Karpas-422 (cell line): ENCODE results near the gene NETO1. TPM values are rescaled to one million over a fixed set of nuclear protein-coding genes. Genes with fewer than 3 reads are reported as not detected.

ENCODE experiments used
- DNase-seq: peaks from one replicate; pipeline ENCODE4 v3.0.0-alpha.2; 2015
- H2AFZ ChIP-seq: fragments of 200-600 bp; sonication (generic); 2 replicates; pipeline ENCODE4 v1.6.1; 2014; ENCODE audit warnings: antibody characterized with exemption, low read length, mixed read lengths
- H3K27ac ChIP-seq: fragments of 200-600 bp; sonication (generic); 2 replicates; pipeline ENCODE4 v1.5.1; 2014; ENCODE audit warnings: mild to moderate bottlenecking, low read length, moderate library complexity
- H3K27me3 ChIP-seq: fragments of 200-600 bp; sonication (generic); 2 replicates; pipeline ENCODE4 v1.6.1; 2014; ENCODE audit warnings: low read length, mixed read lengths
- H3K36me3 ChIP-seq: fragments of 200-600 bp; sonication (generic); 2 replicates; pipeline ENCODE4 v1.6.1; 2014; ENCODE audit warnings: low read length, mixed read lengths; ENCODE audit not compliant: insufficient read depth
- H3K4me1 ChIP-seq: fragments of 200-600 bp; sonication (generic); 2 replicates; pipeline ENCODE4 v1.6.1; 2014; ENCODE audit warnings: mild to moderate bottlenecking, low read length, mixed read lengths
- H3K4me2 ChIP-seq: fragments of 200-600 bp; sonication (generic); 2 replicates; pipeline ENCODE4 v1.6.1; 2014; ENCODE audit warnings: low read length, low read depth, mild to moderate bottlenecking; ENCODE audit not compliant: poor library complexity, severe bottlenecking
- H3K4me3 ChIP-seq: fragments of 200-600 bp; sonication (generic); 2 replicates; pipeline ENCODE4 v1.5.1; 2014; ENCODE audit warnings: mild to moderate bottlenecking, antibody characterized with exemption, low read length, mixed read lengths
- H3K79me2 ChIP-seq: fragments of 200-600 bp; sonication (generic); 2 replicates; pipeline ENCODE4 v1.6.1; 2014; ENCODE audit warnings: mild to moderate bottlenecking, low read length, mixed read lengths
- H3K9ac ChIP-seq: fragments of 200-600 bp; sonication (generic); 2 replicates; pipeline ENCODE4 v1.6.0; 2014; ENCODE audit warnings: low read length
- H3K9me2 ChIP-seq: fragments of 200-600 bp; sonication (generic), shearing (Covaris generic); replicated peaks from 2 replicates; pipeline ENCODE4 v1.6.0; 2014; ENCODE audit warnings: mild to moderate bottlenecking, low read length, moderate library complexity; ENCODE audit not compliant: insufficient read depth
- H3K9me3 ChIP-seq: fragments of 300-700, 200-600 bp; sonication (generic); 2 replicates; pipeline ENCODE4 v1.6.1; 2014; ENCODE audit warnings: low read length, mixed read lengths
- H4K20me1 ChIP-seq: fragments of 200-600 bp; sonication (generic); 2 replicates; pipeline ENCODE4 v1.6.1; 2014; ENCODE audit warnings: mild to moderate bottlenecking, antibody characterized with exemption, low read length, low read depth; ENCODE audit not compliant: insufficient read depth
- total RNA-seq: library from RNA; depleted of rRNA; stranded (reverse); fragments of >200 nt; shearing (Covaris generic); gene quantifications from 2 replicates; pipeline ENCODE4 v1.2.3, GENCODE V29; 2014; ENCODE audit warnings: low replicate concordance

NETO1 gene
- total RNA-seq, 1 experiment from 2014 or later: not detected

DNA sequence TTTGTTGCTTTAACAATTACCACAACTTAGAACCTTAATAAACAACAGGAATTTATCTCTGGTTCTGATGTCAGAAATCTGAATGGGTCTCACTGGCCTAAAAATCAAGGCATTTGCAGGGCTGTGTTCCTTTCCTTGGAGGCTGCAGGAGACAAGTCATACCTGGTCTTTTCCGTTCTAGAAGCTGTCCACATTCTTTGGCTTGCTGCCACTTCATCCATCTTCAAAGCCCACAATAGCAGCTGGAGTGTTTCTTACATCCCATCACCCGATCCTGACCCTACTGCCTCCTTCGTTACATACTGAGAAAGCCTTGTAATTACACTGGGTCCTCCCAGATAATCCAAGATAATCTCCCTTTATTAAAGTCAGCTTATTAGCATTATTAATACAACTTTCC, 18.1 kb downstream of the NETO1 start:
- Histone ChIP-seq H3K36me3 (no peaks in the 10 kb centered on the region), H3K4me2 (no peak overlapping the region), H3K9me3 (peaks cover 41% of the 10 kb centered on the region), H2AFZ (no peak overlapping the region), H4K20me1 (no peaks in the 10 kb centered on the region), H3K4me1 (no peaks in the 10 kb centered on the region), H3K9ac (no peak overlapping the region), H3K27ac (no peak overlapping the region), H3K4me3 (no peak overlapping the region), H3K79me2 (no peaks in the 10 kb centered on the region), H3K27me3 (no peaks in the 10 kb centered on the region), H3K9me2 (no peaks in the 10 kb centered on the region)
- DNase-seq: no peak

DNA sequence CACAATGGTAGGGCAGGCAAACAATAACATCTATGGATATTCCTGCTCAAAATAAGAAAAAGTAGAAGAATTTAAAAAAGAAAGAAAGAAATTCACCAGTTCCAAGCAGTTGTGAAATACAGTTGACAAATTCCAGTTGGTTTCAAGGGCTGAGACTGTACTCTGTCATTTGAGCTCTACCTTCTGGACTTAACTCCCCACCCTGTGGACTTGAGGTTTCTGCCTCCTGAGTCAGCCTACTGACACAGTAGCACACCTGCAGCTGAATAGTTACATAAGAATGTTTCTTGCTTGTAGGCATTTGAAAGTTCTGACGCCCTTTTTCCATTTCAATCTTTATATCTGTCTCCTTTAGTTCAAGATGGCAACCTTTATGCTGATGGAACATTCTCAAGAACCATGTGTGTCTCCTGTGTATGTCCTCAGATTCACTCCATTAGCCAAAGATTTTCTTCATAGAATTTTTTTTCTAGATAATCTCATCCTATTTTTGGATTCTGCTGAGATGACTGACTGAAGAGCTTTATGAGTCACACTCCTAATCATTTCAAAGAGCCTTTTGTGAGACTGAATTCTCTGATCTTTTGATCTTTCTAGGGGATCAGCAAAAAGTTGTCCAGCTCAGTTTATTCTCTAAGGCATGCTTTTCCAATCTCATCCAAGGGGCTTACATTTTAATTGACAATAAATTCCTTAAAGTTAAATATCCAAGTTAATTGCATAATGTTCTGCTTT, 19.1 kb downstream of the NETO1 start:
- Histone ChIP-seq H3K36me3 (no peaks in the 10 kb centered on the region), H3K4me2 (no peak overlapping the region), H3K27me3 (no peaks in the 10 kb centered on the region), H2AFZ (no peak overlapping the region), H3K27ac (no peak overlapping the region), H3K9me2 (no peaks in the 10 kb centered on the region), H3K9me3 (peaks cover 44% of the 10 kb centered on the region), H3K4me1 (no peaks in the 10 kb centered on the region), H3K4me3 (no peak overlapping the region), H3K79me2 (no peaks in the 10 kb centered on the region), H3K9ac (no peak overlapping the region), H4K20me1 (no peaks in the 10 kb centered on the region)
- no peak for DNase-seq

DNA sequence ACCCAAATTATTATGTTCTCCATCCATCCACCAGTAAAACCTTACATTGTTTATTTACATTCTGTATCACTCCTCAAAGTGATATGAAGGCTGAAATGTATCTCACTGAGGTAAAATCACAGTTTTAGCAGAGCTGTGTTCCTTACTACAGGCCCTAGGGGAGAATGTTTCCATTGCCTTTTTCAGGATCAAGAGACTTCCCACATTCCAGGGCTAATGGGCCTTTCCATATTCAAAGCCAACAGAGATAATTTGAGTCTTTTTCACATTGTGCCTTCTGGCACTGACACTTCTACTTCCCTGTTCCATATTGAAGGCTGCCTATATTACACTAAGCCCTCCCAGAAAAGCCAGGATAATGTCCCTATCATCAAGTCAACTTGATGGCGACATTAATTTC, 20.0 kb downstream of the NETO1 start:
- peaks cover 40% of the 10 kb centered on the region for H3K9me3 ChIP-seq
- no peak overlapping the region for H3K9ac ChIP-seq
- H3K36me3 ChIP-seq: no peaks in the 10 kb centered on the region
- DNase-seq: no peak
- H3K4me2 ChIP-seq: no peak overlapping the region
- H3K79me2 ChIP-seq: no peaks in the 10 kb centered on the region
- no peak overlapping the region for H2AFZ ChIP-seq
- no peaks in the 10 kb centered on the region for H3K4me1 ChIP-seq
- H3K27ac ChIP-seq: no peak overlapping the region
- no peaks in the 10 kb centered on the region for H4K20me1 ChIP-seq
- H3K4me3 ChIP-seq: no peak overlapping the region
- no peaks in the 10 kb centered on the region for H3K9me2 ChIP-seq
- no peaks in the 10 kb centered on the region for H3K27me3 ChIP-seq

DNA sequence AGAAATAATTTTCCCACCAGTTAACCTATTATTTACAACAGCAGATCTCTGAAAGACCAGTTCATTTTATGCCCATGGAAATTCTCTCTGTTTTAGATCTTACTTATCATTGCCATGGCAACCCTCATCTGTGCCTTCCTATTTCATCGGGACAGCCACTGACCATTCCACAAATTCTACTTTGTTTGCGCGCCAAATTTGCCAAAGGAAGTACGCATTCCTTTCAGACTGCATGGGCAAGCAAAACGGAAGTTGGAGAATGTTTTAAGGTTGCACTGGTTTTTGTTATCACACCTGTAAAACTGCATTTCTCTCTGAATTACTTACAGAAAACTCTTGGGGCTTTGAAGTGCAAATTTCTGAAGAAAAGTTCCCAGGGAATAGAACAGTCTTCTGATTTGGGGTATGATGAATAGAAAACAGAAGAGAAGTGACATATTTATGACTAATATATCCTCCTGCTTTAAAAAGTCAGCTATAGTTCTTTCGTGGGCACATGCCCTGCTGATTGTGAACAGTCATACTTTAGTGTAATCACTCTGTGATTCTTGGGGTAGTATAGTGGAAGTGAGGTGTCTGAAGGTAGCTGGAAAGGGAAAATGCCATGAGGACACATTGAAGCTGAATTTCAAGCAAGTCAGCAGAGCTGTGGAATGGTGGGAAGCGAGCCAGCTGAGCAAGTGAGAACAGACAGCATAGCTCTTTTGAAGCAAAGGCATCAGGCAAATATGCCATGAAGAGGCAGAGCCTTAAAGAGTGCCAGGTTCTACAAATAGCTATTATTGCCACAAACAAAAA, 20.9 kb downstream of the NETO1 start:
- H3K4me3 ChIP-seq: no peak overlapping the region
- DNase-seq: no peak
- H3K9ac ChIP-seq: no peak overlapping the region
- no peaks in the 10 kb centered on the region for H4K20me1 ChIP-seq
- H3K27me3 ChIP-seq: no peaks in the 10 kb centered on the region
- no peak overlapping the region for H3K27ac ChIP-seq
- no peaks in the 10 kb centered on the region for H3K79me2 ChIP-seq
- H2AFZ ChIP-seq: no peak overlapping the region
- H3K9me3 ChIP-seq: peaks cover 44% of the 10 kb centered on the region
- no peaks in the 10 kb centered on the region for H3K9me2 ChIP-seq
- no peak overlapping the region for H3K4me2 ChIP-seq
- no peaks in the 10 kb centered on the region for H3K36me3 ChIP-seq
- no peaks in the 10 kb centered on the region for H3K4me1 ChIP-seq

DNA sequence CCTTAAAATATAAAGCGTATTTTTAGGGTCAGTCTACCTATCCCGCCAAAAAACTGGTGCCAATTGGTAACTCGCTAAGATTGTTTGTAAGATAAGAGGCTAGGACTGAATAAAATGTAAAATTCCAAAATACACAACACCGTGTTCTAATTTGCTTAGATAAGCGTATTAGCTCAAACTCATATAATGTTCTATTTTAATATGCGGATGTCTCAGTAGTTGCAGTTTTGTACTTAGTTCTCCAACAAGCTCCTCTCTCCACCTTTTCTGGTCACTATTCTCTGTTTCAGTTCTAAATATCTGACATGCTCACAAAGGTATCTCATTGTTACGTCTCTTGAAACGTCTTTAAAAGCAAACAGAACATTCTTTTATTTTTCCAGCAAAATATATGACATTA, 24.0 kb downstream of the NETO1 start:
- Histone ChIP-seq H3K4me3 (no peak overlapping the region), H3K27me3 (no peaks in the 10 kb centered on the region), H3K9me3 (peaks cover 39% of the 10 kb centered on the region), H3K27ac (no peak overlapping the region), H3K4me2 (no peak overlapping the region), H3K9ac (no peak overlapping the region), H3K36me3 (no peaks in the 10 kb centered on the region), H2AFZ (no peak overlapping the region), H3K4me1 (no peaks in the 10 kb centered on the region), H3K79me2 (no peaks in the 10 kb centered on the region), H3K9me2 (no peaks in the 10 kb centered on the region), H4K20me1 (no peaks in the 10 kb centered on the region)
- no peak for DNase-seq

DNA sequence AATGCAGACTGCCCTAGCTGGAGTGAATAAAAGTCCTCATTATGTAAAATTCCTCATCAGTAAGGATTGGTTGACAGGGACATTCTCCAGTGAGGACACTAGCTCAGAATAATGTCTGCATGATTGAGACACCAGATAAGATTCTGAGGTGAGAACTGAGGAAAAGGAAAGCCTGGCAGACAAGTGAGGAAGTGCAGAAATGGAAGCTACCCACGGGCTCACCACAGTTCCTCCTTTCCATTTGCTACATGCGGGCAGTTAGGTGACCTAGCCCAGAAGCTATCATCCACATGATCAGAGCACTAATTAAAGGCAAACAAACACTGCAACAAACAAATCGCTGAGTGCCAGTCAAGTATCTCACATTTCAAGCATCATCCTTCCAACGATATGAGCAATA, 27.7 kb downstream of the NETO1 start:
- no peaks in the 10 kb centered on the region for H3K9me2 ChIP-seq
- H4K20me1 ChIP-seq: no peaks in the 10 kb centered on the region
- H3K9me3 ChIP-seq: peaks cover 57% of the 10 kb centered on the region
- H3K79me2 ChIP-seq: no peaks in the 10 kb centered on the region
- no peaks in the 10 kb centered on the region for H3K27me3 ChIP-seq
- no peak overlapping the region for H3K9ac ChIP-seq
- no peaks in the 10 kb centered on the region for H3K36me3 ChIP-seq
- DNase-seq: no peak
- H3K4me1 ChIP-seq: no peaks in the 10 kb centered on the region
- H3K27ac ChIP-seq: no peak overlapping the region
- H3K4me2 ChIP-seq: no peak overlapping the region
- H3K4me3 ChIP-seq: no peak overlapping the region
- H2AFZ ChIP-seq: no peak overlapping the region

DNA sequence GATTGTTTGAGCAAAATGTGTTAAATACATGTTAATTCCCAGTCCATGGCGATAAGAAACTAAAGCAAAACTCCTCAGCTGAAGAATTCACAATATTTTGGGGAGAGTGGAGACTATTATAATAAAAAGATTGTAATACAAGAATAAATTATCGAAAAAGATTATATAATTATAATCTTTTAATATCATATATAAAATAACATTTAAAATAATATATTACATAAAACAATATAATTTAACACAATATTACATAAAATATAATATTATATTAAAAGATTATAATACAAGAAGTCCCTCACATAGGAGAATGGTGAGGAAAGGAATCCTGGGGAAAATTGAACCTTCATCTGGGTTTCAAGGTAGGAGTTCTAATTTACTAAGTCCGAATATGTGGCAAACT, 33.1 kb downstream of the NETO1 start:
- no peaks in the 10 kb centered on the region for H3K27me3 ChIP-seq
- no peaks in the 10 kb centered on the region for H3K4me1 ChIP-seq
- H3K9me2 ChIP-seq: no peaks in the 10 kb centered on the region
- DNase-seq: no peak
- peaks cover 54% of the 10 kb centered on the region for H3K9me3 ChIP-seq
- H4K20me1 ChIP-seq: no peaks in the 10 kb centered on the region
- H3K9ac ChIP-seq: no peak overlapping the region
- no peak overlapping the region for H3K27ac ChIP-seq
- H3K79me2 ChIP-seq: no peaks in the 10 kb centered on the region
- no peak overlapping the region for H3K4me2 ChIP-seq
- H3K36me3 ChIP-seq: 0 out of 2 replicates have a peak, but pooled peaks cover 3% of the 10 kb centered on the region
- H3K4me3 ChIP-seq: no peak overlapping the region
- H2AFZ ChIP-seq: no peak overlapping the region

DNA sequence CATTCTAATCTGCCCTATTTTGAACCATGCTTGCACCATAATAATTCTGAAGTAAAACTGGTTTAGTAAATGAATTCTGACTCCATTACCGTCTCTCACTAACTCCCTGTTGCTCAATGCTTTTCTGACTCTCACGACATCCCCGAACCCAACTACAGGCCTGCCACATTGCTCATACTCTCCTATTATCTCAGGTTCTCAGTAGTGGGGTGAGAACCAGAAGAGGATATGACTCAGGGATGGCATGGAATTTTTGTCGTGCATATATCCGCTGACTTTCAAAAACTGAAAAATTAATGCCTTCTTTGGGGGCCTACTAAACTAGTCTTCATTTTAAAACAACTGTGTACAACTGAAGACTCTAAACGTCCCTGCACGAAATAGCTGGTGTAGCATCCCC, 34.3 kb downstream of the NETO1 start:
- H3K79me2 ChIP-seq: no peaks in the 10 kb centered on the region
- no peaks in the 10 kb centered on the region for H3K27me3 ChIP-seq
- H3K4me3 ChIP-seq: no peak overlapping the region
- peaks cover 47% of the 10 kb centered on the region for H3K9me3 ChIP-seq
- no peak overlapping the region for H2AFZ ChIP-seq
- H3K9me2 ChIP-seq: no peaks in the 10 kb centered on the region
- H4K20me1 ChIP-seq: no peaks in the 10 kb centered on the region
- H3K4me2 ChIP-seq: no peak overlapping the region
- no peak overlapping the region for H3K9ac ChIP-seq
- H3K36me3 ChIP-seq: 0 out of 2 replicates have a peak, but pooled peaks cover 3% of the 10 kb centered on the region
- H3K27ac ChIP-seq: no peak overlapping the region
- no peak for DNase-seq
- H3K4me1 ChIP-seq: no peaks in the 10 kb centered on the region
